DND-41 (cell line): ENCODE data around the gene TNRC6B.

Source experiments
- EZH2 ChIP-seq: IDR thresholded peaks from 3 replicates; pipeline ENCODE4 v1.6.1; 2012; ENCODE audit warnings: borderline replicate concordance, low read depth, mild to moderate bottlenecking, moderate library complexity, low read length, inconsistent platforms; ENCODE audit not compliant: severe bottlenecking
- TF ChIP-seq, protein P1 (sequence below): IDR thresholded peaks from 2 replicates; pipeline ENCODE4 v1.5.1; 2012; ENCODE audit warnings: borderline replicate concordance, low read length, moderate library complexity, mild to moderate bottlenecking; ENCODE audit not compliant: poor library complexity, severe bottlenecking; ENCODE audit errors: extremely low read depth

GRCh38 chr22:40345271-40345670, 167.5 kb downstream of the TNRC6B start:
- TF ChIP-seq, protein P1, sequence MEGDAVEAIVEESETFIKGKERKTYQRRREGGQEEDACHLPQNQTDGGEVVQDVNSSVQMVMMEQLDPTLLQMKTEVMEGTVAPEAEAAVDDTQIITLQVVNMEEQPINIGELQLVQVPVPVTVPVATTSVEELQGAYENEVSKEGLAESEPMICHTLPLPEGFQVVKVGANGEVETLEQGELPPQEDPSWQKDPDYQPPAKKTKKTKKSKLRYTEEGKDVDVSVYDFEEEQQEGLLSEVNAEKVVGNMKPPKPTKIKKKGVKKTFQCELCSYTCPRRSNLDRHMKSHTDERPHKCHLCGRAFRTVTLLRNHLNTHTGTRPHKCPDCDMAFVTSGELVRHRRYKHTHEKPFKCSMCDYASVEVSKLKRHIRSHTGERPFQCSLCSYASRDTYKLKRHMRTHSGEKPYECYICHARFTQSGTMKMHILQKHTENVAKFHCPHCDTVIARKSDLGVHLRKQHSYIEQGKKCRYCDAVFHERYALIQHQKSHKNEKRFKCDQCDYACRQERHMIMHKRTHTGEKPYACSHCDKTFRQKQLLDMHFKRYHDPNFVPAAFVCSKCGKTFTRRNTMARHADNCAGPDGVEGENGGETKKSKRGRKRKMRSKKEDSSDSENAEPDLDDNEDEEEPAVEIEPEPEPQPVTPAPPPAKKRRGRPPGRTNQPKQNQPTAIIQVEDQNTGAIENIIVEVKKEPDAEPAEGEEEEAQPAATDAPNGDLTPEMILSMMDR: no peak
- no peak for TF ChIP-seq EZH2
